GM03348 (cell line): ENCODE data around the gene QTRT2.
A peak's percentile ranks its signal among the peaks of the same experiment; 100 is the strongest.

Source experiments
- DNase-seq: peaks from one replicate; pipeline ENCODE4 v3.0.0; 2012; ENCODE audit warnings: low spot score

Gene QTRT2

GRCh38 chr3:114056130-114057010, at the start of gene QTRT2, which contains the start of gene CCDC191:
QTRT2 (plus strand) TSS chr3:114056737; CDS start chr3:114065258, 8,521 bp downstream.
CCDC191 (minus strand) TSS chr3:114056526; CDS start chr3:114056466, 60 bp downstream.
- peak; percentile 97 for DNase-seq

GRCh38 chr3:114011059-114011797, 45.3 kb upstream of the QTRT2 start:
- no peak for DNase-seq

- no peak for DNase-seq
Observed at GRCh38 chr3:114014211-114014610, 42.3 kb upstream of the QTRT2 start.

- no peak for DNase-seq
Observed at GRCh38 chr3:114019486-114019885, 37.1 kb upstream of the QTRT2 start.

GRCh38 chr3:114020907-114021306, 35.6 kb upstream of the QTRT2 start:
- DNase-seq: no peak

GRCh38 chr3:114022145-114022802, 34.3 kb upstream of the QTRT2 start:
- DNase-seq: no peak

- no peak for DNase-seq
Observed at GRCh38 chr3:114025451-114025850, 31.1 kb upstream of the QTRT2 start.

- DNase-seq: no peak
Observed at GRCh38 chr3:114026331-114026730, 30.2 kb upstream of the QTRT2 start.

GRCh38 chr3:114033721-114034120, 22.8 kb upstream of the QTRT2 start:
- no peak for DNase-seq

GRCh38 chr3:114034211-114034610, 22.3 kb upstream of the QTRT2 start:
- no peak for DNase-seq

- peak; percentile 33 for DNase-seq
Observed at GRCh38 chr3:114034787-114035545, 21.6 kb upstream of the QTRT2 start.

- peak; percentile 5 for DNase-seq
Observed at GRCh38 chr3:114035896-114036295, 20.6 kb upstream of the QTRT2 start.

- no peak for DNase-seq
Observed at GRCh38 chr3:114043205-114043604, 13.3 kb upstream of the QTRT2 start.

- DNase-seq: peak; percentile 8
Observed at GRCh38 chr3:114052216-114052615, 4.3 kb upstream of the QTRT2 start.

GRCh38 chr3:114057011-114057347, 442 bp downstream of the QTRT2 start:
- no peak for DNase-seq

GRCh38 chr3:114058646-114059045, 2.1 kb downstream of the QTRT2 start:
- DNase-seq: no peak

- DNase-seq: no peak
Observed at GRCh38 chr3:114060906-114061655, 4.5 kb downstream of the QTRT2 start.

GRCh38 chr3:114067804-114068203, 11.3 kb downstream of the QTRT2 start:
- DNase-seq: no peak

- no peak for DNase-seq
Observed at GRCh38 chr3:114068336-114068735, 11.8 kb downstream of the QTRT2 start.

- no peak for DNase-seq
Observed at GRCh38 chr3:114071786-114072185, 15.2 kb downstream of the QTRT2 start.

GRCh38 chr3:114076711-114077110, 20.2 kb downstream of the QTRT2 start:
- no peak for DNase-seq
